Body of pancreas (tissue), 4 donors: ENCODE measurements around the gene ZFYVE9.
"Not testable (repeated sequence)": the region's sequence is repeated elsewhere in the genome, so short reads cannot be mapped to it uniquely, and the experiment has no call there.

Experiments used
- CTCF ChIP-seq, 7 experiments: fragments of 450-650 bp in 4 of 7; fragments of 200-600 bp in 3 of 7; sonication (generic) in 3 of 7; IDR thresholded peaks; one replicate each; pipeline ENCODE4 v1.5.1; 2016 to 2019; ENCODE audit warnings: antibody characterized with exemption in 7 of 7
- POLR2A ChIP-seq, 3 donors: fragments of 450-650 bp; IDR thresholded peaks; one replicate each; pipeline ENCODE4 v1.6.1; 2016; ENCODE audit warnings: antibody characterized with exemption in 3 of 3, mild to moderate bottlenecking in 2 of 3

DNA sequence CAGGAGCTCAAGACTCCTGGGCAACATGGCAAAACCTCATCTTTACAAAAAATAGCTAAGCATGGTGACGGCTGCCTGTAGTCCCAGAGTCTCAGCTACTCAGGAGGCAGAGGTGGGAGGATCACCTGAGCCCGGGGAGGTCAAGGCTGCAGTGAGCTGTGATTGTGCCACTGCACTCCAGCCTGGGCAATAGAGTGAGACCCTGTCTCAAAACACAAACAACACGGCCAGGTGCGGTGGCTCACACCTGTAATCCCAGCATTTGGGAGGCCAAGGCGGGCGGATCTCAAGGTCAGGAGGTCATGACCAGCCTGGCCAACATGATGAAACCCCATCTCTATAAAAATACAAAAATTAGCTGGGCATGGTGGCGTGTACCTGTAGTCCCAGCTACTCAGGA is 47.6 kb upstream of the ZFYVE9 start:
- not testable (repeated sequence) for TF ChIP-seq CTCF, POLR2A (IDR thresholded peaks at IDR 0.05)
